Endodermal cell (in vitro differentiated cells): Measurements from ENCODE around the gene PLCH2. TPM values are rescaled to one million over a fixed set of nuclear protein-coding genes. Genes with fewer than 3 reads are reported as not detected.

ENCODE experiments used
- DNase-seq: peaks from one replicate; pipeline ENCODE4 v3.0.0-alpha.2; 2017
- H3K27ac ChIP-seq: 2 replicates; pipeline ENCODE4 v1.5.1; 2013; ENCODE audit warnings: mild to moderate bottlenecking, low read depth, low read length, moderate library complexity
- H3K27me3 ChIP-seq: 2 replicates; pipeline ENCODE4 v1.6.1; 2013; ENCODE audit warnings: mild to moderate bottlenecking, low read length, moderate library complexity; ENCODE audit not compliant: insufficient read depth, control insufficient read depth, poor library complexity, severe bottlenecking
- H3K36me3 ChIP-seq: 2 replicates; pipeline ENCODE4 v1.7.0; 2013; ENCODE audit warnings: mild to moderate bottlenecking, low read length, moderate library complexity; ENCODE audit not compliant: control insufficient read depth, insufficient read depth
- H3K4me1 ChIP-seq: one replicate; pipeline ENCODE4 v1.7.0; 2013; ENCODE audit warnings: low read length; ENCODE audit not compliant: control insufficient read depth, insufficient read depth
- H3K4me3 ChIP-seq: 2 replicates; pipeline ENCODE4 v1.5.1; 2013; ENCODE audit warnings: mild to moderate bottlenecking, low read length, moderate library complexity
- H3K9ac ChIP-seq: 2 replicates; pipeline ENCODE4 v1.6.1; 2013; ENCODE audit warnings: mild to moderate bottlenecking, low read length, moderate library complexity; ENCODE audit not compliant: poor library complexity, severe bottlenecking; ENCODE audit errors: extremely low read depth
- H3K9me3 ChIP-seq: 2 replicates; pipeline ENCODE4 v1.6.1; 2013; ENCODE audit warnings: mild to moderate bottlenecking, low read length, moderate library complexity; ENCODE audit not compliant: control insufficient read depth
- H3K27ac Mint-ChIP-seq: 2 replicates; pipeline ENCODE4 v1.8.0; 2020; ENCODE audit warnings: mixed read lengths
- H3K27me3 Mint-ChIP-seq: 2 replicates; pipeline ENCODE4 v1.8.0; 2021; ENCODE audit warnings: mild to moderate bottlenecking, mixed read lengths; ENCODE audit not compliant: insufficient read depth
- H3K36me3 Mint-ChIP-seq: 2 replicates; pipeline ENCODE4 v1.8.0; 2020; ENCODE audit warnings: low read depth, mixed read lengths
- H3K4me1 Mint-ChIP-seq: 2 replicates; pipeline ENCODE4 v1.8.0; 2020; ENCODE audit warnings: mixed read lengths
- H3K4me3 Mint-ChIP-seq: 2 replicates; pipeline ENCODE4 v1.8.0; 2020; ENCODE audit warnings: mild to moderate bottlenecking, moderate library complexity, mixed read lengths
- H3K9me3 Mint-ChIP-seq: 2 replicates; pipeline ENCODE4 v1.8.0; 2020; ENCODE audit warnings: mild to moderate bottlenecking, mixed read lengths
- CTCF ChIP-seq: fragments of 200-600 bp; sonication (generic); conservative IDR thresholded peaks from 2 replicates; pipeline ENCODE4 v1.5.0; 2021; ENCODE audit warnings: antibody characterized with exemption, mild to moderate bottlenecking
- WGBS, 2 experiments: methylation state at CpG; one replicate each; pipeline versions ENCODE4 v1.1.5 to v1.1.7; 2013; ENCODE audit warnings: missing lambda C conversion rate in 2 of 2, mixed read lengths in 1 of 2; ENCODE audit not compliant: insufficient coverage in 1 of 2, insufficient read length in 1 of 2; 5-methylcytosine and 5-hydroxymethylcytosine counted together
- total RNA-seq, 2 donors: library from RNA; stranded (reverse); fragmentation: NEBNext Ultra II Directional in 1 of 2; extraction: Animal tissue kit (Norgen Biotek cat#: 25700) in 1 of 2; gene quantifications; 2 replicates in 1 of 2; 3 replicates in 1 of 2; pipeline ENCODE4 v1.2.1, GENCODE V29; 2021

The PLCH2 gene
- total RNA-seq, 2 donors from 2014 or later, result 0.18 to 0.31 TPM

- Histone ChIP-seq H3K27me3 (peaks cover 75% of the 10 kb centered on the region), H3K4me3 (no peak overlapping the region), H3K36me3 (no peaks in the 10 kb centered on the region), H3K4me1 (peaks cover 3% of the 10 kb centered on the region), H3K27ac (no peak overlapping the region), H3K9me3 (no peaks in the 10 kb centered on the region), H3K9ac (no peak overlapping the region)
- Mint-ChIP-seq H3K4me1 (peaks cover 6% of the 10 kb centered on the region), H3K27ac (no peak overlapping the region), H3K27me3 (peaks cover 74% of the 10 kb centered on the region), H3K36me3 (no peaks in the 10 kb centered on the region), H3K4me3 (no peak overlapping the region), H3K9me3 (no peaks in the 10 kb centered on the region)
- TF ChIP-seq CTCF, result peak; percentile 11
- WGBS, 2 experiments, result 74 to 77% methylated on average over 11 to 27 of the region's 27 CpGs
- DNase-seq, result no peak
Measured at GRCh38 chr1:2535455-2535854, 59.4 kb downstream of the PLCH2 start.

DNA sequence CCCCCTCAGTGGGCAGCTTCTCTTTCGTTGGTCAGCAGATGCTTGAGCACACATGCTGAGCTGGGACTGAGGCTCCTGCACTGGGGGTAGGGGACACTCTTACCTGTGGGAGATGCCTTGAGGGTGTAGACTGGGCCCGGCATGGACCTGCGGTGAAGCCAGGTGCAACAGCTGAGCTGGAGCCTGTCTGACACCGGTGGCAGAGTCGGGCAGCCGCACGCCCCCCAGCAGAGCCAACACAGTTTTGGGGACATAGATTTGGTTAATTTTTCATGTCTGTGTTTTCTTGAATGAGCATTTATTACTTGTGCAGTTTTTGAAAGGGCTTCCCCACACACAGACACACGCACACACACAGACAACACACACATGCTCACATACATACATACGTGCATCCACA lies 59.9 kb downstream of the PLCH2 start:
- Histone ChIP-seq H3K4me3 (no peak overlapping the region), H3K9me3 (no peaks in the 10 kb centered on the region), H3K27ac (no peak overlapping the region), H3K4me1 (peaks cover 3% of the 10 kb centered on the region), H3K27me3 (peaks cover 71% of the 10 kb centered on the region), H3K9ac (no peak overlapping the region), H3K36me3 (no peaks in the 10 kb centered on the region)
- H3K4me3 Mint-ChIP-seq, result no peak overlapping the region
- 96% methylated on average over 9 of the region's 9 CpGs; no CpG with 5 or more reads in 1 of the 2 experiments for WGBS, 2 experiments
- H3K36me3 Mint-ChIP-seq, result no peaks in the 10 kb centered on the region
- DNase-seq, result no peak
- H3K9me3 Mint-ChIP-seq, result no peaks in the 10 kb centered on the region
- no peak overlapping the region for H3K27ac Mint-ChIP-seq
- peaks cover 69% of the 10 kb centered on the region for H3K27me3 Mint-ChIP-seq
- no peak for TF ChIP-seq CTCF
- peaks cover 6% of the 10 kb centered on the region for H3K4me1 Mint-ChIP-seq

DNA sequence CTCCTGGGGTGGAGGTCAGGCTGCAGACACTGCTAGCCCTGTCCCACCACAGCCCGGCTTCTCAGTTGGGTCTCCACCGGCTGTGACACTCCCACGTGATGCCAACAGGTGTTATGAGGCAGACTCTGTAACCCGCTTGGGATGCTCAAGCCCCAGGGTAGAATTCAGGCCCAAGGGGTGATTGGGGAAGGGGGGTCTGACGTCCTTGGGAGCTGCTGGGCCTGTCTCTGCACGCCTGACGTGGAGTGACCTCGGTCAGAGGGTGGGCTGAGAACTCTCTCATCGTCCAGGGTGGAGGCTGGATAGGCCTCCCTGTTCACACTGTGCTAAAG lies 61.7 kb downstream of the PLCH2 start:
- 83 to 85% methylated on average over 8 to 9 of the region's 9 CpGs for WGBS, 2 experiments

More for the DNA sequence above, 61.7 kb downstream of the PLCH2 start:
- Histone ChIP-seq H3K36me3 (no peaks in the 10 kb centered on the region), H3K27ac (no peak overlapping the region), H3K27me3 (peaks cover 60% of the 10 kb centered on the region), H3K9ac (no peak overlapping the region), H3K4me1 (peaks cover 3% of the 10 kb centered on the region), H3K4me3 (no peak overlapping the region), H3K9me3 (no peaks in the 10 kb centered on the region)
- no peak for DNase-seq
- no peaks in the 10 kb centered on the region for H3K36me3 Mint-ChIP-seq
- no peak overlapping the region for H3K27ac Mint-ChIP-seq
- no peak for TF ChIP-seq CTCF
- peaks cover 6% of the 10 kb centered on the region for H3K4me1 Mint-ChIP-seq
- no peaks in the 10 kb centered on the region for H3K9me3 Mint-ChIP-seq
- H3K4me3 Mint-ChIP-seq, result no peak overlapping the region
- H3K27me3 Mint-ChIP-seq, result peaks cover 66% of the 10 kb centered on the region
